GM19397 (cell line): ENCODE data around the gene TSHZ2.
"Not testable (repeated sequence)": the region's sequence is repeated elsewhere in the genome, so short reads cannot be mapped to it uniquely, and the experiment has no call there.

Experiments
- ATAC-seq: cut with Tn5 transposase; IDR thresholded peaks from one replicate; pipeline ENCODE4 v1.9.1; 2021; ENCODE audit warnings: mild to moderate bottlenecking, moderate library complexity; ENCODE audit not compliant: unreplicated experiment

TSHZ2 gene

DNA sequence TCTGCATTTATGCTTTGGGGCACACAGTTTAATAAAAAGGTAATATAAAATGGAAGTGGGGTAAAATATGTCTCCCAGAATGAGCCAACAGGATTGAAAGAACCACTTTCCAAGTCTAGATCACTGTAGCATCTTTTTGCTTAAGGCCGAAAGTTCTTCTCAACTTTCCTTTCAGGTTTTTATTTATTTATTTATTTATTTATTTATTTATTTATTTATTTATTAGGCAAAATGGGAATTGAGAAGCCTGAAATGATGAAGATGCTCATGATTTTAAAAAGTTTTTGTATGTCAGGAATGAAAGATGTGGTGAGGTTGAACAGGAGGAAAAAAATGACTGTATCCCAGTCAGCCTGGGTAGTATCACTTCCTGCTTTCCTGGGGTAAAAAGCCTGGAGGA, 24.0 kb downstream of the TSHZ2 start:
- no peak for ATAC-seq

DNA sequence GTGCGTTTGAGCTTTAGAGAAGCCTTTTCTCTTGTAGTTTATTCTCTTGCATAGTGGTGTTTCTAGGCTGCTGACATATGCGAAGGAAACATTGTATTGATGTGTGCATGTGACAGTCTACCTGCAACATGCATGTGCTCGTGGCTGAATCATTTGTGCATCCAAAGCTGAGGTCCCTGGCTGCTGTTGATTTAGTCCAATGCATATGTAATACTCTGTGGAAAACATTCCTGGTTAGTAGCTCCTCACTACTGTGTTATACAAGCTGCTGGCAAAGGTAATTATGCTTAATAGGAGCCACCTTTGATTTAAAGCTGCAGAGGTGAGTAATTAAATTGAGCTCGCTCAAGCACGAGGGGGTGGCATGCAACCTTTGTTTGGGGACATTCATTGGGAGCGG, 24.5 kb downstream of the TSHZ2 start:
- ATAC-seq: no peak

DNA sequence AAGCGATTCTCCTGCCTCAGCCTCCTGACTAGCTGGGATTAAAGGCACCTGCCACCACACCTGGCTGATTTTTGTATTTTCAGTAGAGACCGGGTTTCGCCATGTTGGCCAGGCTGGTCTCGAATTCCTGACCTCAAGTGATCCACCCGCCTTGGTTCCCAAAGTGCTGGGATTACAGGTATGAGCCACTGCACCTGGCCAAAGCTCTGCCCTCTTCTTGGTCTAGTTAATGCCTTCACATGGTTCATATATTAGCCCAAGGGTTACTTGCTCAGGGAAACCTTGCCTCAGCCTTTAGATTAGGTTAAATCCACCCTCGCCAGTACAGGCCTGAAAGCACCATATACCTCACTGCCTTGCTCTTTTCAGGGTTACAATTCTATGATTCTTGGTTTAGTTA, 26.1 kb downstream of the TSHZ2 start:
- no peak for ATAC-seq

DNA sequence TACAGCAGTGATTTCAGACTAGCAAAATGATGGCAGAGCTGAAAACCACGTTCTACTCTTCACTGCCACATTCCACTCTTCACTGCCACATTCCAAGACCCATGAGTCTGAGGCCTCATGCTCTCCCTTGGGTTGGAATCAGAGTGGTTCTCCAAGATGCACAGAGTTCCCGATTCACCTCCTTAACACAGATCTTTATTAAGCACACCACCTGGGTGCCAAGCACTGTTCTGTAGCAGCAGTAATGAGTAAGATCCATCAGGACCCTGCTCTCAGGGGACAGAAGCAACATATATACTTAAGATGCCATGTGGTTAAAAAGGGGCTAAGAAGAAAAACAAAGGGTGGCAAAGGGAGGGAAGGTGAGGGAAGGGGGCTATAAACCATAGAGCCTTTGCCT, 26.9 kb downstream of the TSHZ2 start:
- ATAC-seq: no peak

DNA sequence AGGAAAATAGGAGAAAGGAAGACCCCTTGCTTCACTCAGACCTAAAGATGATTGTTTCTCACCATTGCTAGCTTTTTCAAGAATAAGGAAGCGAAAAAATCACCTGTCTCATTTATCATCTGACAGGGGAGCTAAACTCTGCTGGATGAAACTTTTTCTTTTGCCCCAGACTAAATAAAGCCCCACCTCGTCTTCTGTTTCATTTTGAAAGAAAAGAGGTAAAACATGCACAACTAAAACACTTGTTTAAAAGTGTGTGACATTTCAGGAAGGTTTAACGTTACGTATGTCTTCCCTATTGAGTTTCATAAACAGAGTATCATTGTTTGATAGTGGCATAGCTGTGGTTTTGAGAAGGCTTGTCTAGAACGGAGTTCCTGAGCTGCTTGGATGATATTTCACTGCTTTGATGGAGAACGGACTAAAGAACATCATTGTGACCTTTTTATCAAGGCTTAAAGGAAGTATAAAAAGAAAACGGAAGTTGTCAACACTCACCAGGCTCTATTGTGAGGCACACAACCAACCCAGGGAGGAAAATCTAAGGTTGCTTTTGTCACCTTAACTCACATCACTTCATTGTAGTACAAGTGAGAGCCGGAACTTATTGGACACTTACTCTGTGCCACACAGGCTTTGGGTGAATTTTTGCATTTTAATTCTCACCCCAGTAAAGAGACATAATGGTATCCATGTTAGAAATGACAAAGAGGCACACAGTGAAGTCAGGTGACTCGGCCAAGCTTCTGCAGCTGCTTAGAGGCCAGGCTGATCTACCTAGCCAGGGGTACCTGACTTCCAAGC, 29.5 kb downstream of the TSHZ2 start:
- ATAC-seq: peak; percentile 65

DNA sequence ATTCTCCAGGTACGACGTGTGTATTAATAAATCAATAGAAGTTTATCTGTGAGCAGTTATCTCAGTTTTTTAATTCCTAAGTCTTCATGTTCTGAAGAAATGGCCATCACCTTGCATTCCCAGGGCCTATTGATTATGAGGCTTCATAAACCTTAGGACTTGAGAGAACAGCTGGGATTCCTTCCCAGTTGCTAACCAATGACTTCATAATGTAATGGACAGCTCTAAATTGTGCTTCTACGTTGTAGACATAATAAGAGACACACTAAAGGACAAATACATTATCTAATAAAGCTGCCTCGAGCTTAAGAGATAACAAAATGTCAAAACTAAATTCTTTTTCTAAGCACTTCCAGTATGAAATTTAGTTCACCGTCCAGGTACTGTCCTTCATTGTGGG, 30.6 kb downstream of the TSHZ2 start:
- ATAC-seq: no peak

DNA sequence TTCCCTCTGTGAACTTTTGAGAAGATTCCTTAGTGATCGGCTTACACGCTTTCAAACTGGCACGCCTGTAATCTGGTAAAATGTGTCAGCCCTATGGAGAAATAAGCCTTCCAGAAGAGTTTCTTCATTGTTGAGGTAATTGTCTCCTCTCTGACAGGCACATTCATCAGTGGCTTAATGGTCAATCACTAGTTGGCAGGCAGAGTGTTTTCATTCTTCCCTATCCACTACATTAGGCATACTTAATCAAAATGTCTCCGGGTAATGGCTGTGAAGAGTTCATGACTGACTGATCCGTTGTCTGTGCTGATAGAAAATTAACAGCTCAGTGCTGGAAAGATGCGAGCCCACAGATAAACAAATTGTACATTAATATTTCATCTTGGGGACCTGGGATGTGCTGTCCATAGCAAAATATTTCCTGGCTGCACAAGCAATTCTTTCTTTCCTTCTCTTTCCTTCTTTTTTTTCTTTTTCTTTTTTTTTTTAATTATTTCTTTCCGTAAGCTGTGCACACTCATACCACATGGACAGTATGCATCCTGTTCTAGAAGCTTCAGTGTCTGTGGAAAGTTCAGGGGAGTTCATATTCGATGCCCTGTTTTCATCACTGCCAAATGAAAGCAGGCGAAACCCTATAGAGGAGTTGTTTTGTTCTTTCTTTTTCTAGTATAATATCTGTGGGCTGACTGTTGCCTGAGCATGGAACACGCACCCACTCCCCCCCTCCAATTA, 31.4 kb downstream of the TSHZ2 start:
- ATAC-seq: no peak

DNA sequence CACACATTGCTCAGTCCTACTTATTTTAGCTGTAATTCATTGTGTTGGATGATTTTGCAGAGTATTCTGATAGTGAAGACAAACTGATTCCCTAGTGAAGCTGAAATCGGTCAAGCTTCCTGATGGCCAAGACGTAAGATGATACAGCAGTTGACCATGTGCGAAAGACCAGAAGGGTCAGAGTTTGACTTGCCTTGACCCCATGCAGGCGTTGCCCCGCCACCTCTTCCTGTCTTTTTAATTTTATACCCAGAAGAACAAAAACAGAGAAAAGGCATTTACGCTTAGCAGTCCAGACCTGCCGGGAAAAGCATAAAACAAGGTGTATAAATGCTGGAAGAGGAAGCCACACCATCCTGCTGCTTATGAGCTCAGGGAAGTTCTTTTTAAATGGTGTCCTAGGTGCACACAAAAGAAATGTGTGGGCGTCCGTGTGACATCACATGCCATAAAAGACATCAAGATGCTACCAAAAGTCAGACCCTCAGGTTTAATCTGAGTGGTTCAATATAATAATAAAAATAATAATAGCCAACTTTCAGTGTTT, 32.2 kb downstream of the TSHZ2 start:
- ATAC-seq: no peak

DNA sequence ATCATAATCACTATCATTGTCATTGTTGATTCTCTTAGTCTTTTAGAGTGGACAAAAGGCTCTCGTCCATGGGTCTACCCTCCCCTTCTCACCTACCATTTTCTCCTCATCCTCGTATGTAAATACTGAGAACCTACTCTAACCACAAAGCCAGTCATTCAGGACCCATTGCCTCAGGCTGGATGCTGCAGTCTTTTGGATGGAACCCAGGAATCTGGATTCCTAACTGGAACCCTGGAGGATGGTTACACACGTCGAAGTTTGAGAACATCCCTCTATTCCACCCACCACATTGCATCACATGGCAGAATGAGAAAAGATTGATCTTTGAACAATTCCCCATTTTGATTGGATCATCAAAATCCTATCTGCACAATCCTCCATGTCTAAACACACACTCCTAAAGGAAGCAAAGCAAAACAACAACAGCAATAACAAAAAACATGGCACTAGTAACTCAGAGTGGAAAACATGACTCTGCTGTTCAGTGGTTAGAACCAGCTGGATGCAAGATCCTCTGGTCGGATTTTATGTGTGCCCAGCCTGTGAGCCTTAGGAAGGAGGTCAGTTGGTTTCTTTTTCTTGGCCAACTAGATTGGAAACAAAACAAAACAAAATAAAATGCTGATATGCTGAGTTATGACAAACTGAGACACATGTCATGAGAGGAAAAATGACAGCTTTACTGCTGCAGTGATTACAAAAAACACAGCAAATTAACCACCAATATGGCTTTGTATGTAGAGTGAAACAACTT, 38.0 kb downstream of the TSHZ2 start:
- no peak for ATAC-seq

DNA sequence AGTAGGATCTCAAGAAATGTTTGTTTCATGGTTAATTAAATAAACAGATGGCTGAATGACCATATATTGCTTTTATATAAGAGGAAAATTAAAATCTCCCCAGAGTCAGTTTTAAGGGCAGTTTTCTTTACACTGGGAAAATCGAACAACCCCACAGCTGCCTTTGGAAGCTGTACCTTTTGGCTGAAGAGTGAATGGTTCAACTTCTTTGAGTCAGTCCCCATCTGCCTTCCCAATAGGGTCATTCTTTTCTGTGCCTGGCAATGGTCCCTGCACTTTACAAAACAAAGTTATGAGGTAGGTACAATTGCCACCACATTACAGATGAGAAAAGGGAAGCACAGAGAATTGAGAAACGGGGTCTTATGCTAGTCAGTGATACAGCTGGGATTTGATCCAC, 39.5 kb downstream of the TSHZ2 start:
- no peak for ATAC-seq

DNA sequence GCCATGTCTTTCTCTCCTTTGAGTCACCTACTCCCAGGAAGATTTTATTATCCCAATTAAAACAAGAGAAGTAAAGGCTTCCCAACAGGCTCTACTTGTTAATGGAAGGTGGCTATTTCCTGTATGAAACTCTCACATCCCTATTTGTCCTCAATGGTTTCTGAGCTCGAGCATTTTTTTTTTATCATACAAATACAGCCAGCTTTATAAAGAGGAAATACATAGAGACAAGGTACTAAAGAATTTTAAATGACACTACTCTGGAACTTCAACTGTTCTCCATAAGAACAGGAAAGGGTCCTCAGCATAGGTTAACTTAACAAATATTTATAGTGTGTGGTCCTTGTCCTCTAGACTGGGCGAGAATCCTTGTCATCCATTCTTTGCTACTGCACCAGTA, 41.0 kb downstream of the TSHZ2 start:
- no peak for ATAC-seq

DNA sequence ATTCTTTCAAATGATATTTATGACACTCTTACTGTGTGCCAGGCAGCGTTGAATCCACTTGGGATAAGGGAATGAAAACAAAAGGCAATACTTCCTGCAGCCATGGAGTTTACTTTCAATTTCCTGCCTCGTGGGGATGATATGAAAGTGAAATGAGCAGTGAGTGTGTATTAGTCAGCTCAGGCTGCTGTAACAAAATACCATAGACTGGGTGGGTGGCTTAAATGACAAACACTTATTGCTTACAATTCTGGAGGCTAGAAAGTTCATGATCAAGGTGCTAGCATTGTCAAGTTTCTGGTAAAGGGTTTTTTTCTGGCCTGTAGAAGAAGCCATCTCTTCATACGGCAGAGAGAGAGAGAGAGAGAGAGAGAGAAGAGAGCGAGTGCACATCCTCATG, 41.7 kb downstream of the TSHZ2 start:
- ATAC-seq: no peak

DNA sequence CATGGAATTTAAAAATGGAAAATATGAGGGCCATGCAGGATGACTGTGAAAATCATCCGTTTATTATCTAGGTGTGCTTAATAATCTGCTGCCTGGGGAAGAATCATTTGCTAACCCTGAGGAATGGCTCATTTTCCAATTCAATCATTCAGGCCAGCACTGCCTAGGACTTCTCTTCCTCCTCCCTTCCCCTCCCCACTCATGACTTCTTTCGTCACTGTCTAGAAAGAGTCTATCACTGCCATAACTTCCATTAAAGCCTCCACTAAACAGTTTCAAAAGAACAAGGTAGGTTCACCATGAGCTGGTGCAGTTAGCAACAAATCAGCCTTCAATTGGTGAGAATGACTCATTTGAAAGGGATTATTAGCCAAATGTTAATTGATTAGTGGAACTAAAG, 43.9 kb downstream of the TSHZ2 start:
- ATAC-seq: no peak

DNA sequence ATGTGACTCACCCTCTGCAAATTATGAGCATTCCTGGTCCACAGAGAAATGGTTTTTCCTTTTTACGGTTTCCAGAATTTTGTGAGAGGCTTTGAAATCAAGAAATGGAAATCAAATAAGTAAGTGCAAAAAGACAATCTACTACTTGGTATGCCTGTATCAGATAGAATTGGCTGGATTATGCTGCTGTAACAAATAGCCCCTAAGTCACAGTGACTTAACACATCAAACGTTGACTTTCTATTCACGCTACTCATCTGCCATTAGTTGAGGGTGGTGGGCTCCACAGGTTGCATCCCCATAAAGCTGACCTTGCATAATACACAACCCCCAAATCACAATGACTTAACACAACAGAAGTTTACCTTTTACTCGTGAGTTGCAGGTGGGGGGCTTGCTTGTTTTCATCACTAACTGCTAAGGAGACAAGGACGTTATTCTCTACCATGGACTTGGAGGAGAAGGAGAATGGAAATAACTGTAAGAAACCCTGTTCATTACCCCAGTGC, 44.4 kb downstream of the TSHZ2 start:
- no peak for ATAC-seq

DNA sequence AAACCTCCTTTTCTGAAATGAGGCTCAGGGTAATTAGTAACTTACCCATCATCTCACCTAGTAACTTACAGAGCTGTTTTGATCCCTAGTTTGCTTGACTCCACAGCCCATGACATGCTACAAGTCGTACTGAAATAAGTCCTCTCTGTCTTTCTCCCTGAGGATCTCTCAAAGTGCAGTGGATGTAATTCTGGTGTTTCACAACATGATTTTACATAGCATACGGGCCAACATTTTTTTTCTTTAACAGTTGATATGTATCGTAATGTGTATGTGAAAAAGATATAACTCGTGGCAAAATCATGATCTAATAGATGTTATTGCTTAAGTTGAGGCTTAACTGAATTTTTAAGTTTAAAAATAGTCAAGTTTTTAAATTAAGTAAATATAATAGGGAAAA, 45.0 kb downstream of the TSHZ2 start:
- no peak for ATAC-seq

DNA sequence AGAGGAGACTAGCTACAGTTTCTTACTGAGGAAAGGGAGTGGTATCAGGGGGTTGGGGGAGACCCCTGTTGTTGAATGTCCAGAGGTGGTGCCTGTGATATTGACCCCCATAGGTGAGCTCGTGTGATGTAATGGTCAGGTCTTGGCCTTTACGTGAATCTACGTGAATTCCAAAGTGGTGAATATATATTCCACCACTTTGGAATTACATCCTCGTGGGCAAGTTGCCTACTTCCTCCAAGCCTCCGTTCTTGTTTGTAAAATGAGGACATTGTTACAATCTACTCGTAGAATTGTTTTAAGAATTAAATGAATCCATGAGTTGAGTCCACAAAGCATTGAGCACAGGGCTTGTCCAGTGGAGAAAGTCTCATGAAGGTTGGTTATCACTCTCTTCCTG, 47.3 kb downstream of the TSHZ2 start:
- no peak for ATAC-seq

DNA sequence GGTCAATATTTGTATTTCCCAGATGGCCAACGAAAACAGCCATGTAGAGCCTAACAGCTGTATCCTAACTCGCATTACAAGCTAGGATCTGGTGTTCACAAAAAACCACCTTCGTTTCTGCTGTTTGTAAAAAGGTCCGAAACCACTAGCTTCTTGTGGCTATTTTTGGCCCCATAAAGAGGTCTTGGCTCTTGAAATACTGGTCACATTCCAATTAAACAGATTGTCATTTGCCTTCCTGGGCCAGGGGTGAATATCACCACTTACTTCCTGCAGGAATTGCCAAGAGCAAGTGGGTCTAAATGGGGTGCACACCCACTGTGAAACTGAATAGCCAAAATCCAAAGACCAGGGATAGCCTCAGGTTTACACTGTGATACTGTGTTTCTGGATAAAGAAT, 48.2 kb downstream of the TSHZ2 start:
- ATAC-seq: no peak

DNA sequence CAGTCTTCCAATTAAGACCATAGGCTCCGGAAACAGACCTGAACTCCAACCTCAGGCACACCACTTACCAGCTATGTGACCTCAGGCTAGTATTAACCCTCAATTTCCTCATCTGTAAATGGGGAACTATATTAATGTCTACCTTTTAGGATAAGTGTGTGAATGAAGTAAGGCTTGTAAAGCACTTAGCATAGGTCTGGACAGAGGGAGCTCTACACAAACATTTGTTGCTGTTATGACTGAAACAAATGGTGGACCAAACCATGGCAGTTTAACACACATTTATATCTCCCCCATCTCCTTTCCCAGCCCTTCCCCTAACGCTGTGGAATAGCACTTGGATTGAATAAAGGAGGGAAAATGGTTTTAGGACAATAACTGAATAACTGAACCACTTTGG, 48.7 kb downstream of the TSHZ2 start:
- no peak for ATAC-seq

DNA sequence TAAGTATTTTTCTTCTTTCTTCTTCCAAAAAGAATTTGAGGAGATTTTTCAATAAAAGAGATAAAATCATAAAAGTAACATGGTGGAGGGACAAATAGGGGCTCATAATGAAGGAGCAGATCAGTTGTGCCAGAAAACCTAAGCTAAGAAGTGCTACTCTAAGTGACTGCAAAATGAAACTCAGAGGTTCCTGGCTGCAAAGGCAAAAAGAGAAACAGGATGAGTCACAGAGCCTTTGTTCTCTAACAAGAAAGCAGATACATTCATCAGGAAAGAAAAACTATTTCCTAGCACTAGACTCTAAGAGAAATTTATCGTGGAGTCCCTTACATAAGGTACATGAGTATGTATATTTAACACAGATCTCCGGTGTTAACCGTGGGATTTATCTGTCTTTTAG, 49.8 kb downstream of the TSHZ2 start:
- ATAC-seq: no peak

DNA sequence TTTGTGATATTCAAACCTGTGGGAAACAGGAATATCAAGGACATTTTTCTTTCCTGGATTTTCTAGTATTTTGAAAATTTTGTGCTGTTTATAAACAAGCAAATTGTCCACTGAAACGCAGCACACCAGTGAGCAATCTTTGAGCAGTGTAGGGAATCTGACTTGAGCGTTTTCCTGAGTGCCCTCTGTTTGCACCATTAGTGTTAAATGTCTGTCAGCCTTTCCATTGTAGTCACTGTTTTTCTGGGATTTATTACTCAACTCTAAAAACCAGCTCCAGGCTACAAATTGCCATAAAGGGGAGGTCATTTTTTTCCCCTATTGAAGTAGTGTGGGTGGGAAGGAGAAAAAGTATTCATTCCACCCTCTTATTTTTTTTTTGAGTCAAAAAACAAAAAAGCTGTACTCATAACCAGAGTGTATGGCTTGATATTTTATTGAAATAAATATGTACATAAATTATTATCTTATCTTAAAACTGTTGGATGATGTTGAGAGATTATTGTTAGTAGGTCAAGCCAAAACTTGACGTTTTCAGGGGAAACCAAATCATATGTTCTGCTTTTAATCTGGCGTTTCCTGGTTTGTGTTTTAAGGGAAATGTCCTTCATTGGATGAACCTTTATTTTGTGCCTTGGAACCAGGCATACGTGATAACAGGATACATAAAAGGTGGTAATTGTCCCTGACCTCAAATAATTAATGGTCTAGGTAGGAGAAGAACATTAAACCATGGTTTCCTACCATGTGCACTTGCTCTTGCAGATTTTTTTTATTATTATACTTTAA, 51.8 kb downstream of the TSHZ2 start:
- ATAC-seq: no peak

DNA sequence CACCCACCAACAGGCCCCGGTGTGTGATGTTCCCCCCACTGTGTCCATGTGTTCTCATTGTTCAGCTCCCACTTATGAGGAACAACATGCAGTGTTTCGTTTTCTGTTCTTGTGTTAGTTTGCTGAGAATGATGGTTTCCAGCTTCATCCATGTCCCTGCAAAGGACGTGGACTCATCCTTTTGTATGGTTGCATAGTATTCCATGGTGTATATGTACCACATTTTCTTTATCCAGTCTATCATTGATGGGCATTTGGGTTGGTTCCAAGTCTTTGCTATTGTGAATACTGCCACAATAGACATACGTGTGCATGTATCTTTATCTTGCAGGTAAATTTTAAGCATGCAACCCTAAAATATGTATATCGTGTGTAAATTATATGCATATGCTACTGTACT, 52.5 kb downstream of the TSHZ2 start:
- not testable (repeated sequence) for ATAC-seq
